K562 (cell line): ENCODE data around the gene GNB2. TPM values are rescaled to one million over a fixed set of nuclear protein-coding genes. Genes with fewer than 3 reads are reported as not detected.

Source experiments
- ATAC-seq: fragments of 200-7000 bp; cut with Tn5 transposase; 3 replicates; pipeline ENCODE4 v1.9.1; 2020; ENCODE audit warnings: moderate library complexity
- BruUV-seq: library from RNA; stranded (reverse); fragments of 400-500 nt; replicated peaks from 2 replicates; lab custom pipeline; 2021; lab: Mats Ljungman, UMichigan
- CTCF ChIA-PET: fragments of 300-600 bp; formaldehyde crosslinking; extraction: SDS; loops from one replicate; lab custom pipeline; 2021; ENCODE audit warnings: low intra/inter-chr PET ratio; lab: Yijun Ruan, JAX
- POLR2A ChIA-PET: fragments of 300-600, 350-650 bp; sonication (Branson Sonifier 250); formaldehyde crosslinking; extraction: SDS; loops from one replicate; lab custom pipeline; 2021; ENCODE audit warnings: antibody characterized with exemption, inconsistent platforms; lab: Yijun Ruan, JAX
- DNase-seq, 4 experiments: peaks; one replicate each; pipeline versions ENCODE4 v3.0.0 to v3.0.0-alpha.2; 2011 to 2018; ENCODE audit warnings: low spot score in 3 of 4, mixed read lengths in 3 of 4; ENCODE audit errors: extremely low read depth in 1 of 4
- FAIRE-seq: peaks from 2 replicates; lab custom pipeline; 2011; peaks lifted over from hg19 to GRCh38; lab: Jason Lieb, UNC
- H2AFZ ChIP-seq: 2 replicates; pipeline ENCODE4 v1.6.0; 2011; ENCODE audit warnings: low read depth, low read length, control low read depth, inconsistent platforms
- H3K27ac ChIP-seq: fragments of 200-600 bp; 3 replicates; pipeline ENCODE4 v1.8.0; 2011; ENCODE audit warnings: low read depth, mild to moderate bottlenecking, control low read depth, inconsistent platforms, low read length, moderate library complexity, mixed read lengths; ENCODE audit errors: extremely low read depth
- H3K27me3 ChIP-seq, 2 experiments: fragments of 300-600 bp in 1 of 2; 2 replicates in 1 of 2; 3 replicates in 1 of 2; pipeline versions ENCODE4 v1.6.0 to v1.8.0; 2011; ENCODE audit warnings: inconsistent platforms in 2 of 2, low read length in 2 of 2, mild to moderate bottlenecking in 1 of 2, mixed read lengths in 1 of 2, moderate library complexity in 1 of 2; ENCODE audit not compliant: control insufficient read depth in 2 of 2, insufficient read depth in 2 of 2
- H3K36me3 ChIP-seq: fragments of 300-600 bp; 3 replicates; pipeline ENCODE4 v1.8.0; 2011; ENCODE audit warnings: mild to moderate bottlenecking, low read length, inconsistent platforms; ENCODE audit not compliant: control insufficient read depth, insufficient read depth
- H3K4me1 ChIP-seq, 2 experiments: fragments of 200-600 bp in 1 of 2; replicated peaks in 1 of 2; 2 replicates in 1 of 2; 3 replicates in 1 of 2; pipeline versions ENCODE4 v1.5.1 to v1.8.0; 2011; ENCODE audit warnings: inconsistent platforms in 2 of 2, low read length in 2 of 2, mild to moderate bottlenecking in 1 of 2, mixed read lengths in 1 of 2, moderate library complexity in 1 of 2; ENCODE audit not compliant: control insufficient read depth in 2 of 2, insufficient read depth in 2 of 2
- H3K4me2 ChIP-seq: 2 replicates; pipeline ENCODE4 v1.6.1; 2011; ENCODE audit warnings: low read length, control low read depth, inconsistent platforms, mixed read lengths; ENCODE audit not compliant: insufficient read depth
- H3K4me3 ChIP-seq: fragments of 200-600 bp; sonication (generic), shearing (Covaris generic); 2 replicates; pipeline ENCODE4 v1.5.1; 2016; ENCODE audit warnings: control low read depth, inconsistent platforms
- H3K79me2 ChIP-seq: fragments of 200-600 bp; 3 replicates; pipeline ENCODE4 v1.8.0; 2011; ENCODE audit warnings: low read length, inconsistent platforms; ENCODE audit not compliant: control insufficient read depth, insufficient read depth
- H3K9ac ChIP-seq, 2 experiments: 2 replicates each; pipeline versions ENCODE4 v1.6.0 to v1.6.1; 2011; ENCODE audit warnings: low read depth in 2 of 2, low read length in 2 of 2, control low read depth in 1 of 2, inconsistent platforms in 1 of 2, mild to moderate bottlenecking in 1 of 2, mixed read lengths in 1 of 2; ENCODE audit not compliant: insufficient read depth in 1 of 2
- H3K9me1 ChIP-seq: one replicate; pipeline ENCODE4 v1.6.0; 2011; ENCODE audit warnings: inconsistent platforms, mild to moderate bottlenecking, low read length, moderate library complexity; ENCODE audit not compliant: control insufficient read depth, insufficient read depth
- H3K9me3 ChIP-seq: replicated peaks from 2 replicates; pipeline ENCODE4 v1.5.1; 2011; ENCODE audit warnings: low read depth, low read length, inconsistent platforms; ENCODE audit not compliant: control insufficient read depth, insufficient read depth
- H4K20me1 ChIP-seq: replicated peaks from 2 replicates; pipeline ENCODE4 v1.6.1; 2011; ENCODE audit warnings: low read length, inconsistent platforms, mixed read lengths; ENCODE audit not compliant: control insufficient read depth, insufficient read depth
- ELF1 ChIP-seq: fragments of 200-800 bp; sonication (Bioruptor generic); IDR thresholded peaks from 2 replicates; pipeline ENCODE4 v1.6.1; 2016; ENCODE audit warnings: missing genetic modification characterization, missing compliant biosample characterization
- ELF2 ChIP-seq: fragments of 250-450 bp; sonication (Bioruptor Pico); IDR thresholded peaks from 2 replicates; pipeline ENCODE4 v1.5.0; 2021; ENCODE audit warnings: mild to moderate bottlenecking
- KAT8 ChIP-seq: fragments of 450-650 bp; IDR thresholded peaks from 2 replicates; pipeline ENCODE4 v1.6.1; 2016; ENCODE audit warnings: low read depth, mild to moderate bottlenecking
- NRF1 ChIP-seq, 2 experiments: fragments of 450-650 bp; IDR thresholded peaks in 1 of 2; conservative IDR thresholded peaks in 1 of 2; 2 replicates each; pipeline ENCODE4 v1.6.1; 2014; ENCODE audit warnings: mild to moderate bottlenecking in 2 of 2
- RBM22 ChIP-seq: fragments of 200-400 bp; formaldehyde crosslinking; IDR thresholded peaks from 2 replicates; pipeline ENCODE4 v1.6.1; 2018; ENCODE audit warnings: low read length, low read depth; ENCODE audit not compliant: poor library complexity, severe bottlenecking
- TFAP4 ChIP-seq: sonication (generic); formaldehyde crosslinking; IDR thresholded peaks from 2 replicates; pipeline ENCODE4 v1.8.0; 2022; ENCODE audit warnings: missing genetic modification reagents, mild to moderate bottlenecking, moderate library complexity, borderline replicate concordance
- ZNF740 ChIP-seq, 3 experiments: fragments of 200-800 bp in 1 of 3; sonication (Bioruptor generic) in 1 of 3; sonication (generic) in 1 of 3; formaldehyde crosslinking in 1 of 3; IDR thresholded peaks; 2 replicates each; pipeline versions ENCODE4 v1.6.1 to v1.8.0; 2016 to 2022; ENCODE audit warnings: mild to moderate bottlenecking in 2 of 3, missing compliant biosample characterization in 2 of 3, missing genetic modification characterization in 2 of 3, missing genetic modification reagents in 1 of 3
- WGBS: fragments of 100-300 bp; shearing (Covaris generic); methylation state at CpG from one replicate; pipeline ENCODE4 v1.1.6; 2016; ENCODE audit warnings: low coverage, mixed read lengths; ENCODE audit not compliant: insufficient coverage; ENCODE audit errors: missing lambda C conversion rate; 5-methylcytosine and 5-hydroxymethylcytosine counted together
- in situ Hi-C: fragments of 300-500 bp; cut with MboI; formaldehyde crosslinking; loops from 4 replicates; pipeline ENCODE4 v1.15.0; 2018; ENCODE audit warnings: inconsistent platforms, mixed read lengths
- intact Hi-C: fragments of 100-400 bp; cut with micrococcal nuclease; formaldehyde crosslinking; loops from 2 replicates; pipeline ENCODE4 v1.14.2; 2022
- polyA plus RNA-seq, 8 experiments: library from polyadenylated mRNA; depleted of rRNA in 4 of 8; stranded (reverse) in 5 of 8; unstranded in 3 of 8; fragments of >200 nt; fragmentation: Nextera tagmentation in 2 of 8; fragmentation: Illumina TruSeq in 1 of 8; extraction: Ambion mirVana in 2 of 8; extraction: Trizol in 1 of 8; gene quantifications; 2 replicates each; pipeline versions ENCODE4 v1.2.1 to v1.2.3, GENCODE V29; 2011 to 2014; ENCODE audit warnings: inconsistent platforms in 1 of 8, missing spikeins in 1 of 8
- total RNA-seq, 7 experiments: library from RNA; depleted of rRNA in 6 of 7; stranded (reverse); fragments of >200 nt in 6 of 7; fragmentation: Illumina TruSeq in 2 of 7; extraction: Trizol in 2 of 7; gene quantifications; 2 replicates each; pipeline versions ENCODE4 v1.2.1 to v1.2.3, GENCODE V29; 2011 to 2021; ENCODE audit warnings: low replicate concordance in 1 of 7
- TF ChIP-seq, protein P1 (sequence below): fragments of 450-650 bp; IDR thresholded peaks from 2 replicates; pipeline ENCODE4 v1.6.1; 2018; ENCODE audit not compliant: partially characterized antibody

The GNB2 gene
- total and polyA plus RNA-seq, 9 of the 15 experiments (the other 6 are each of a cell fraction or from before 2014, with no cell fraction given): 0.65 to 320 (median 104) TPM

DNA sequence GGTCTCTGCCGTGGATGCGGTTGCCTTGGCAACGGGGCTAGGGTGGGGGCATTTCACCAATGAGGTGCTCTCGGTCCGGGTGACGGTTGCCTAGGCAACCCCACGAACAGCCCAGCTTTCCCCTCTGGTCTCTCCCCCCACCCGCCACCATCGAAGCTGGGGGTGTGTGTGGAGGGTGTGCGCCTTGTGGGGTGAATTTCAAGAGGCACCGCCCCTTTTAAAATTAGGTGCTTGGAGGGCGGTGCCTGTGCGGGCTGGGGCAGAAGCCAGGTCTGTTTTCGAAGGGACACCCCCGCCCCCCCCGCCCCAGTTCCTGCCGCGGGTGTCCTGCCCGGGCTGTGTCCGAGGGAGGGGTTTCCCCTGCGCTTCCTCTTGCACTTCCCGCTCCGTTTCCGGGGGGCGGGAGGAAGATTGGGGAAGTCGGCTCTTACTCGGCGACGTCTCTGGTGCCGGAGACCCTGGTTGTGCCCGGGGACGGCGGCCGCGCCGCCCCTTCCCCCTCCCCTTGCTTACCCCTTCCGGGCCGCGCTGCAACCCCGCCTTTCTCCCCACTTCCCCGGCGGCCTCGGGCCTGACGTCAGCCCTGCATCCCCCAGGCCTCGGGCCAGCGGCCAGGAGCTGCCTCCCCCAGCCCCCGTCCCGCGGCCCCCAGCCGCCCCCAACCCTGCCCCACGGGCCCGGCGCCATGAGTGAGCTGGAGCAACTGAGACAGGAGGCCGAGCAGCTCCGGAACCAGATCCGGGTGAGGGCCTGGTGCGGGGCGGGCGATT lies 2.2 kb downstream of the GNB2 start:
- 16% methylated on average over 27 of the region's 59 CpGs for WGBS
- Histone ChIP-seq H3K4me2 (peak overlapping the region; percentile 71), H3K36me3 (peaks cover 45% of the 10 kb centered on the region; the same call in 2 of the 3 replicates), H3K9me3 (no peaks in the 10 kb centered on the region), H3K9me1 (no peaks in the 10 kb centered on the region), H3K9ac (peak overlapping the region in 1 of 2 experiments; percentile 94; a peak in 2 of 4 replicates), H3K27ac (peak overlapping the region; percentile 45; the same call in 1 of the 3 replicates), H3K4me3 (peak overlapping the region; percentile 99), H3K27me3 (no peaks in the 10 kb centered on the region), H4K20me1 (peaks cover 22% of the 10 kb centered on the region; the same call in 1 of the 2 replicates), H3K79me2 (peaks cover 46% of the 10 kb centered on the region), H2AFZ (no peak overlapping the region; the same call in 1 of the 2 replicates), H3K4me1 (peaks cover 4 to 76% of the 10 kb centered on the region in 2 experiments)
- ATAC-seq (peak; percentile 31), FAIRE-seq (peak; percentile 73), DNase-seq (peak; percentile 74 to 91 (median 84))
- ChIA-PET CTCF (interaction anchor here (0.6 kb wide), 1 partner anchor 130 kb away, joined by 3 read pairs; no protein-coding TSS in a partner anchor), POLR2A (interaction anchor here (0.5 to 1.9 kb wide), 4 partner anchors 17 to 1256 kb away, joined by 3 to 6 read pairs (median 4); partner anchors contain the start of gene GIGYF1)
- intact Hi-C loops (no loop called here), in situ Hi-C loops (no loop called here)
- no TSS peak for BruUV-seq
- TF ChIP-seq RBM22 (peak; percentile 85), NRF1 (conservative IDR thresholded peaks at IDR 0.05 in 1 of 2, IDR thresholded peaks at IDR 0.05 in 1 of 2) (peak in 1 of 2 experiments; percentile 46; a peak in 3 of 4 replicates), ELF1 (tag) (peak; percentile 58; the same call in 1 of the 2 replicates), ZNF740 (CRISPR knock-in tag; IDR thresholded peaks at IDR 0.05) (peak; percentile 56; the same call in 1 of the 2 replicates), ZNF740 (tag; IDR thresholded peaks at IDR 0.05) (peak in 1 of 2 experiments; percentile 68; a peak in 1 of 4 replicates), TFAP4 (CRISPR knock-in tag) (peak; percentile 62; the same call in 1 of the 2 replicates), KAT8 (no peak), ELF2 (CRISPR knock-in tag) (0 out of 2 replicates have a peak, but pooled peaks have one; percentile 29)
- TF ChIP-seq, protein P1, sequence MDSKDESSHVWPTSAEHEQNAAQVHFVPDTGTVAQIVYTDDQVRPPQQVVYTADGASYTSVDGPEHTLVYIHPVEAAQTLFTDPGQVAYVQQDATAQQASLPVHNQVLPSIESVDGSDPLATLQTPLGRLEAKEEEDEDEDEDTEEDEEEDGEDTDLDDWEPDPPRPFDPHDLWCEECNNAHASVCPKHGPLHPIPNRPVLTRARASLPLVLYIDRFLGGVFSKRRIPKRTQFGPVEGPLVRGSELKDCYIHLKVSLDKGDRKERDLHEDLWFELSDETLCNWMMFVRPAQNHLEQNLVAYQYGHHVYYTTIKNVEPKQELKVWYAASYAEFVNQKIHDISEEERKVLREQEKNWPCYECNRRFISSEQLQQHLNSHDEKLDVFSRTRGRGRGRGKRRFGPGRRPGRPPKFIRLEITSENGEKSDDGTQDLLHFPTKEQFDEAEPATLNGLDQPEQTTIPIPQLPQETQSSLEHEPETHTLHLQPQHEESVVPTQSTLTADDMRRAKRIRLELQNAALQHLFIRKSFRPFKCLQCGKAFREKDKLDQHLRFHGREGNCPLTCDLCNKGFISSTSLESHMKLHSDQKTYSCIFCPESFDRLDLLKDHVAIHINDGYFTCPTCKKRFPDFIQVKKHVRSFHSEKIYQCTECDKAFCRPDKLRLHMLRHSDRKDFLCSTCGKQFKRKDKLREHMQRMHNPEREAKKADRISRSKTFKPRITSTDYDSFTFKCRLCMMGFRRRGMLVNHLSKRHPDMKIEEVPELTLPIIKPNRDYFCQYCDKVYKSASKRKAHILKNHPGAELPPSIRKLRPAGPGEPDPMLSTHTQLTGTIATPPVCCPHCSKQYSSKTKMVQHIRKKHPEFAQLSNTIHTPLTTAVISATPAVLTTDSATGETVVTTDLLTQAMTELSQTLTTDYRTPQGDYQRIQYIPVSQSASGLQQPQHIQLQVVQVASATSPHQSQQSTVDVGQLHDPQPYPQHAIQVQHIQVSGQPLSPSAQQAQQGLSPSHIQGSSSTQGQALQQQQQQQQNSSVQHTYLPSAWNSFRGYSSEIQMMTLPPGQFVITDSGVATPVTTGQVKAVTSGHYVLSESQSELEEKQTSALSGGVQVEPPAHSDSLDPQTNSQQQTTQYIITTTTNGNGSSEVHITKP: peak; percentile 28
